8988T (cell line): ENCODE results near the gene MEIS3.

Experiments used
- DNase-seq: peaks from one replicate; pipeline ENCODE4 v3.0.0; 2011

Gene MEIS3

DNA sequence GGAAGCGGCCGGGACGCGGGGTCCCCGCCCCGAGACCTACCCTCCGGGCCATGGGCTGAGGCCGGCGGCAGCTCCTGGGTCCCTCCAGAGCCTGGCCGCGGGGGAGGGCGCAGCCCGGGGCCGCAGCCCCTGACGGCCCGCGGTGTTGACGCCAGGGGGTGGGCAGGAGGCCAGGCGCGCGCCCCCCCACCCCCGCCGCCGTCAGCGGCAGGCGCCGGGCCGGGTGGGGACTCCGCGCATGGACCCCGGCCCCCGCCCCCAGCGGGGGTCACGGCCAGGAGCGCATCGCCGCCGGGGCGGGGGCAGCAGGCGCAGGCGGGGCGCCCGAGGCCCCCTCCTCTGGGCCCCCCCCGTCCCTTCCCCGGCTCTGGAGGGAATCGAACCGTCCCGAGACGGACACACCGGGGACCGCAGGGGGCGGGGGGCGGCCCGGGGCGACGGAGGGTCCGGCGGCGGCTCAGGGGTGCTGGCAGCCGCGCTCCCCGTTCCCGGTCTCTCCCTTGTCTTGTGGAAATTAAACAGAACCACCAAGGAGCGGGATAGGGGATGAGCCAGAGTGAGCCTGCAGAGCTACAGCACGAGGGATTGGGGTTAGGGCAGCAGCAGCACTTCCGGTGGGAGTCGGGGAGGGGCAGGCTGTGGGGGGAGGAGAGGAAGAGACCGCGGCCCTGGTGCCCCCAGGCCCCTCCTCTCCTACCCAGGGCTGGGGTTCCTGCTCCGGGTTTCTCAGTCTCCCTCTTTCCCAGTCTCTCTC lies at the start of gene MEIS3:
Gene MEIS3 (minus strand): TSS at position 498 of the 754 bp plus-strand sequence. CDS start 446 bp downstream, at position 52.
- no peak for DNase-seq

DNA sequence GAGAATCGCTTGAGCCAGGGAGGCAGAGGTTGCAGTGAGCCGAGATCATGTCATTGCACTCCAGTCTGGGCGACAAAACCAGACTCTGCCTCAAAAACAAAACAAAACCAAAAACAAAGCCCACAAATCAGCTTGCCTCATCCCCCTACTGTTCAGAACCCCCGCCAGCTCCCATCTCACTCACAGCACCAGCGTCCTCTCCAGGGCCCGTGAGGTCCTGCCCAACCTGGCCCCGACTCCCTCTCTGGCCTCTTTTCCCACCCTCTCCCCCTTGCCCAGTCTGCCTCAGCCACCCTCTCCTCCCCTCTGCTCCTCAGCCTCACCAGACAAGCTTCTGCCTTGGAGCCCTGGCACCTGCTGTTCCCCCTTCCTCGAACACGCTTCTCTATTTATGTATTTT lies 48.6 kb upstream of the MEIS3 start:
- no peak for DNase-seq

DNA sequence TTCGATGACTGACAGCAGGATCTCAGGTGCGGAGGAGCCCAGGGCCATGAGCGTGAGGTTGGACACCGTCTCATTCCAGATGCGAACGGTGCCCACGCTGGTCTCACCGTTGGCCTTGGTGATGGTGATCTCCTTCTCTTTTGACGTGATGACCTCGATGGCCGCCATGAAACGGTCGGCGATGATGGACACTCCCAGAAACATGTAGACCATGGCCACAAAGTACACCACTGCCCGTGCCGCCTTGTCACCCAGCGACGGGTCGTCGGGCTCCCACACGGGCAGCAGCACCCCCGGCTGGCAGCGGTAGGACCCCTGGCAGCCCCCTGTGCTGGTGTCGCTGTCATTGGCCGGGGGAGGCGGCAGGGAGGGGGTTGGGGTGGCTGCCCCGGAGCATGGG lies 46.6 kb upstream of the MEIS3 start:
- no peak for DNase-seq

DNA sequence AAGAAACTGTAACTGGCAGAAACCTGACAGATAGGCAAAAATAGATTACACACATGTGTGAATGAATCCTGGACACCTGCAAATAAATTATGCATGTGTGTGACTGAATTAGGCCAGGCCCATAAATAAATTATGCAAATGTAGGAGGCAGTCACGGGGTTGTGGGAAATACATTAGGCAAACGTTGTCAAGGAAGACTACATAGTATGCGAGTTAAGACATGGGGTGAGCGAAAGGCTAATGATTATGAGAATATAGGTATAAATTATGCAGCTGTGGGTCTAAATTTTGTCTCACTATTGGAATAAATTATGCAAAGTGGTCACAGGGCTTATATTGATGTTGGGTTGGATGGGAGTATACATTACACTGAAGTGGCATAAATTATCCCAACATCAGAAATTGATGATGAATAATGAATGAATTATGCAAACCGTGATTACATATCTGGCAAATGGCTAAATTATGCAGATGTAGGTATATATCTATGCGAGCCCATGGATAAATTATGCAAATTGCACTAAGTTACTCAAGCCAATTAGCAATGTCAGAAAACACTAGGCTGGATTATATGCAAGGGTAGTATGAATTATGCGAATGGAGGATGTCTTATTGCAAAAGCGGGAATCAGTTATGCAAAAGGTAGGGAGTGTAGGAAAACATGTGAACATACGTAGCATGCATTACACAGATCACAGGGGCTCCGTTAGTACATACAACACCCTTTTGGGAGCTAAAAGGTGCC lies 45.5 kb upstream of the MEIS3 start:
- DNase-seq: no peak

DNA sequence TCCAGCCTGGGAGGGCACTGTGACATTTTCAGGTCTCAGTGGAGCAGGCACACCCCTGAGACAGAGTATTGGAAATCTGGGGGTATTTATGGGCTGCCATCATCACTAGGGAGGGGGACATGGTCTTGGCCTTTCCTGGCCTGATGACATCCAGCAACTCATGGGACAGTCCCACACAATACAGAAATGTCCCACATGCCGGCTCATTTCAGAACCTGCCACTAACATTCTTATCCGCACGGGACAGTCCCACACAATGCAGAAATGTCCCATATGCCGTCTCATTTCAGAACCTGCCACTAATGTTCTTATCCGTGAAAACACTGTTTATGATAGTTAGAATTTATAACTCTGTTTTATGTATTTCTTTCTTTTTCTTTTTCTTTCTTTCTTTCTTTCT lies 42.5 kb upstream of the MEIS3 start:
- DNase-seq: no peak

DNA sequence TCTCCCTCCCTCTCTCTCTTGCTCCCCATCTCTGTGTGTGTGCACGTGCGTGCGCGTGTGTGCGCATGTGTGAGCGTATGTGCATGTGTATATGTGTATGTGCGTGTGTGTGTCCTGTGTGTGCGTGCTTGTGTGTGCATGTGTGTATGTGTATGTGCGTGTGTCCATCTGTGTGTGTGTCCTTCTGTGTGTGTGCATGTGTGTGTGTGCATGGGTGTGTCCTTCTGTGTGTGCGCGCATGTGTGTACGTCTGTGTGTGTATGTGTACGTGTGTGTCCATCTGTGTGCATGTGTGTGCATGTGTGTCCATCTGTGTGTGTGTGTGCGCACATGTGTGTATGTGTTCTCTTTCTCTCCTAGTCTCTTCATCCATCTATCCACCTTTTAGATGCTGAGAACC lies 40.1 kb upstream of the MEIS3 start:
- DNase-seq: no peak

DNA sequence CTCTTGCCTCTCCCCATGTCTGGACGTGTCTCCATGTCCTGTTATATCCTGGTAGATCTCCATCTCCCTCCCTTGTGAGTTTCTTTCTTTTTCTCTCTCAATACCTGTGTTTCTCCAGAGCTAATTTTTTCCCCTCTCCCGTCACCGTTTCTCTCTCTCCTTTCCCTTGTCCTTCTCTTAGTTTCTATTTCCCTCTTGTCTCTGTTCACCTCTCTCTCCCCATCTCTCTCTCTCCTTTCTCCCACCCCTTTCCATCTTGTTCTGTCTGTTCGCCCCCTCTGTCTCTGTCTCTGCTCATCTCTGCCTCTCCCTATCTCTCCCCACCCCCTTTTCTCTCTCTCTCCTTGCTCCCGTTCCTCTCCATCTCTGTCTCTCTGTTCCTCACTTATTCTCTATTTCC lies 39.3 kb upstream of the MEIS3 start:
- DNase-seq: no peak

DNA sequence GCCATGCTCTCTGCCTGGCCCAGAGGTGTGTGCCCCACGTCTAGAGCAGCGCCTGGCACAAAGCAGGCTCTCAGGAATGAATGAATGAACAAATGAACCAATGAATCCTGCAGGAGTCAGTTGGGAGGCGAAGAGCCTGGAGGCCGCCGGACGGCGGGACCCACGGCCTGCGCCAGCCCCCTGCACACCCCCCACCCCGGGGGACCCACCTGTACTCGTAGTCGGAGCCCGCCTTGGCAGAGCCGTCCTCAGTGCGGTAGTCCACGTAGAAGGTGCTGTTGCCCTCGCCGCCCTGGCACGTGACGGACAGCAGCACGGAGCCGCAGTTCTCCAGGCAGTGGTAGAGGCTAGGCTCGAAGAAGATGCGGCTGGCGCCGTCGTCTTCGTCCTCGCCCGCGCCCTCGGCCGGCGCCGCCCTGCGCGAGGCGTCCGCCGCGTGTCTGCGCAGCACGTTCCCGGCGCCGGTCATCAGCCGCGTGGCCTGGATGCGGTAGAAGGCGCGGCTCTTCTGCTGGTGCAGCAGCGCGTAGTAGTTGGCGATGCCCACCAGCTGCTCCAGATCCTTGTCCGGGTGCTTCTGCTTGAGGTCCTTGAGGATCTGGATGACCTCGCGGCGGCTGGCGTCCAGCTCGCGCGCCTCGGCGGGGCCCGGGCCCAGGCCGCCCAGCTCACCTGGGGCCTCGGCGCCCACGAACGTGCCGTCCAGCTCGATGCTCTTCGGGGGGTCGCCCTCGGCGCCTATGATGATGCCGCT lies 37.6 kb upstream of the MEIS3 start:
- DNase-seq: no peak

DNA sequence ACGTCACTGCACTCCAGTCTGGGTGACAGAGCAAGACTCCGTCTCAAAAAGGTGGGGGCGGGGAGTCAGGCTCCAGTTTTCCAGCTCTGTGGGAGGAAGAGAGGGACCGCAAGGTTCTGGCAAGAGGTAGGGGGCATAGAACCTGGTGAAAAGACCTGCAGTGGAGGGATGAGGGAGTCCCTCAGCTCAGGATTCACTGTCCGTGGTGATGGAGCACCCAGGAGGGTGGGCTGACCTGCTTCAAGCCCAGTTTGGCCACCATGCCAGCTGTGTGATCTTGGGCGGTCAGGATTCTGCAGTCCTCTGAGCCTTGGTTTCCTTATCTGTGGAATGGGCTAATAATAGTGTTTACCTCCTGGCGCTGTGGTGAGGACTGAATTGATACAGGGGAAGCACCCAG lies 31.2 kb upstream of the MEIS3 start:
- no peak for DNase-seq

DNA sequence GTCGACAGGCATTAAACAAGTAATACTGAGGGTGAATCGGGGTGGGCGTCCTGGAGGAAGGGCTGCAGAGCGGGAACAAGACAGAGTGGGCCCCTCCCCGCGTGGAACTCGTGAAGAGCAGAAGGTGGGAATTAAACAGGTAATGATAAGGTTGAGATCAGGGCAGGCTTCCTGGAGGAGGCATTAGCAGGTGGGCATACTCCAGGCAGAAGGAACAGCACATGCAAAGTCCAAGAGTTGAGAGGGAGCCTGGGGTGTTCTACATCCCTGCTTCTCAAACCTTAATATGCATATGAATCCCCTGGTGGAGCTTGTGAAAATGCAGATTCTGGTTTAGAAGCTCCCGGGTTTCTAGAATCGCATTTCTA lies 29.0 kb upstream of the MEIS3 start:
- DNase-seq: no peak

DNA sequence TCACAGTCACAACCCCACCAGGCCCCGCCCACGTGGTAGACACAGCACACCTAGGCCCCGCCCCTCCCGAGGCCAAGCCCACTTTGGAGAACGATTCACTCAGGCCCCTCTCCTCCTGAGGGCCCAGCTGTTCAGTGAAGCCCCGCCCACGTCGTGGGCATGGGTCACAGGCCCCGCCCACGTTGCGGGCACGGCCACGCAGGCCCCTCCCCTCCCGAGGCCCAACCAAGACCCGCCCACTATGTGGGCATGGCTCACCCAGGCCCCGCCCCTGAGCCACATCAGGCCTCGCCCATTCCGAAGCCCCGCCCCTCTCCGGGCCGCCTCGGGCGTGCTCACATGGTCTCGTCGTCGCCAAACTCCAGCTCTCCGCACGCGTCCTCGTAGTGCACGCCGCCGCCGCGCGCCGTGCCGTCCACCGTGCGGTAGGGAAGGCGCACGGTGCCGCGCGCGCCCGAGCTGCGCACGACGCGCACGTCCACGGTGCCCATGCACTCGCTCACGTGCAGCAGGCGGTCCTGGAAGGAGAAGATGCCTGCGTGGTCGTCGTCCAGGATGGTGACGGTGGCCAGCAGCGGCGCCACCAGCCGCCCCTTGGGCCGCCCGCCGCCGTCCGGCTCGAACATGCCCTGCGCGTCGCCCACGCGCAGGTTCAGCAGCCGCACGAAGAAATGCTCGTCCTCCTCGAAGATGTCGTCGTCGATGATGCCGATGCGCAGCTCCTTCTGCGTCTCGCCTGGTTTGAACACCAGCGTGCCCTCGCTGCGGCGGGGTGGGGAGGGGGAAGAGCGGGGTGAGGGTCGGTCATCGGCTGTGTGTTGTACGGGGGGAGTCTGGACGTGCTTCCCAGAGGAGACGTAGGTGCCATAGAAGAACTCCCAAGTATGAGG lies 28.4 kb upstream of the MEIS3 start:
- no peak for DNase-seq

DNA sequence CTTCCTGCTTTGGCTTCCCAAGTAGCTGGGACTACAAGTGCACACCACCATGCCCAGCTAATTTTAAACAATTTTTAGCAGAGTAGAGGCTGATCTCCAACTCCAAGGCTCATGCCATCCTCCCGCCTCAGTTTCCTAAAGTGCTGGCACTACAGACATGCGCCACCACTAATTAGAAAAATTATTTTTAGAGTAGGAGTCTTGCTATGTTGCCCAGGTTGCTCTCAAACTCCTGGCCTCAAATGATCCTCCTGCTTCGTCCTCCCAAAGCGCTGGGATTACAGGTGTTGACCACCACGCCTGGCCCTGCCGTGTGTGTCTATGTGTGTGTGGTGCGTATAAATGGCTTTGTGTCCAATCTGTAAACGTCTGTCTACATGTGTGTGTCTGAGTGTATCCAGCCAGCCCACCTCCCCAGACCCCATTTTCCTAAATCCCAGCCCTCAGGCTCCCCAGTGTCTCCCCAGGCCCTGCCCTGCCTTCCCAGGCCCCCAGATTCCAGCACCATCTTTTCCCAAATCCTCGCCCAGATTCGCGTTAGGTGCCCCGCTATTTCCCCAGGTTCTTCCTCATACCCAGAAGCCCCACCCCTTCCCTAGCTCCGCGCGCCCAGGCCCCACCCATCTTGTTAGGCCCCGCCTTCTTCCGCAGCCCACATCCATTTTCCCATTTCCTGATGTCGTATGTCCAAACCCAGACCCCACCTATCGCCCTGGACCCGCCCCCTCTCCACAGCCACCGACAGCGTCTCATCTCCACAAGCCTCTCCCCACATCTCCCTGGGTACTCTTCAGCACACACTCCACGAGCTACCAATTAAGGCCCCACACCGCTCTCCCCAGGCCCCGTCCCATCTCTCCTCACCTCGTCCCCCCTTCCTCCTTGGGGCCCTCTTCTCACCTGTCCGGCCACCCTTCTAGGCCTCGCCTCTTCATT lies 27.5 kb upstream of the MEIS3 start:
- DNase-seq: no peak

DNA sequence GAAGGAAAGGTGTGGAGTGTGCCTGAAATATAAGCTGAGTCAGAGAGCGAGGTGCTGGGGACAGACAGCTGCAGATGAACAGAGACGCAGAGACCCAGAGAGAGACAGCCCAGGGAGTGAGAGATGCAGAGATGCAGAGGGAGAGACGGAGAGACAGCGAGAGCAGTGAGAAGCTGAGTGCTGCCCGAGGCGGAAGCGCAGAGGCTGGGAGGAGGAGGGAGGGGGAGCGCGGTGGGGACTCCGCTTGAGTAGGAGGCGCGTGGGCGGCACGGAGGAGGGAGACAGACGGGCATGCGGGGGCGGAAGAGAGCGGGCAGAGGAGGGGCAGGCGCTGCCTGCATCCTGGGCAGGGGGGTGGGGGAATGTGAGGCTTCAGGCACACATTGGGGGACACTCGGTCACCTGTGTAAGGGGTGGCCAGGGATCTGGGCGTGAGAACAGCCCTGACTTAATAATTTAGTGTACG lies 26.6 kb upstream of the MEIS3 start:
- DNase-seq: no peak

DNA sequence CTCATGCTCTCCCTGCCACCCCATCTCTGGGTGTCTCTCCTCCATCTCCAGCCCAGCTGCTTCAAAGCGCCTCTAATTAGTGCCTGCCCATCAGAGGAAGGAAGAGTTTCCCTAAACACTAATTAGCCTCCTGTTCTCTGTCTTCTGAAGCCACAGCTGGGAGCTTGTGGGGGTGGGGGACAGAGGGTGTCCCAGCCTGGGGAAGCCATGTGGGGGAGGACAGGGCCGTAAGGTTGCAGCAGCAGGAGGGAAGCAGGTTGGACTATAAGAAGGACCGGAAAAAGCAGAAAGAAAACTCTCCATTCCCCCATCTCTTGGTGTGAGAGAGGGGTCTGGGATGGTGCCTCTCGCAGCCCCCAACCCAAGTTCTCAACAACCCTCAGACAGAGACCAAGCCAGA lies 26.2 kb upstream of the MEIS3 start:
- DNase-seq: no peak

DNA sequence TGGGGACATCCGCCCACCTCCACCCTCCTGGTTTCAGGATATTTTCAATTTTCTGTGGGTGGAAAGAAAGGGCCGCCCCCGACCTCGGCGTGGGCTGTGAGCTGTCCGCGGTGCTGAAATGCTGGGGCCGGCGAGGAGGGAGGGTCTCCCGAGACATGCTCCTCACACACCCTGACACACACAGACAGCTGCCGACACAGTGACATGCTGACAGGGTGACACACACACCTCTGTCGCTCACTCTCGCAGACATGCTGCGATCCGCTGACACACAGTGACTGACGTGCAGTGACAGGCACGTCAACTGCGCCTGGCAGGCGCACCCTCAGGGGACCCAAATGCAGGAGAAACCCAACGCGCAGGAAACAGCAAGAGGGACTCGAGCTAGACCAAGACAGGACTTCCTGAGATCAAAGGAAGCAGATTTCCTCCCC lies 25.1 kb upstream of the MEIS3 start:
- no peak for DNase-seq

DNA sequence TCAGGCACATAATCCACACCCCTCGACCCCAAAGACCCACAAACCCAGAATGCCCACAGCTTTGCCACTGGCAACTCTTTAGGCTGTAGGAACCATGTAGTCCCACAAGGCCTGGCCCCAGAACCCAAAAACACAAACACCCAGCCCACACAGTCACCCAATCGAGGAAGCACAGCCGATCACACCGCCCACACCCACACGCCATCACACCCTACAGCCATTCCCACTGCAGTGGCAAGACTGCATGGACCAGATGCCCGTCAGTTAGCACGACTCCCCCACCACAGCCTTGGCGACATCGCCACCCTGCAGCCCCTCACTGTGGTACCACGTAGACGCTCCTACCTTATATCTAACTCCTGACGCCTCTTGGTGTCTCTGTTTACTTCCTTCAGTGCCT lies 24.0 kb upstream of the MEIS3 start:
- no peak for DNase-seq

DNA sequence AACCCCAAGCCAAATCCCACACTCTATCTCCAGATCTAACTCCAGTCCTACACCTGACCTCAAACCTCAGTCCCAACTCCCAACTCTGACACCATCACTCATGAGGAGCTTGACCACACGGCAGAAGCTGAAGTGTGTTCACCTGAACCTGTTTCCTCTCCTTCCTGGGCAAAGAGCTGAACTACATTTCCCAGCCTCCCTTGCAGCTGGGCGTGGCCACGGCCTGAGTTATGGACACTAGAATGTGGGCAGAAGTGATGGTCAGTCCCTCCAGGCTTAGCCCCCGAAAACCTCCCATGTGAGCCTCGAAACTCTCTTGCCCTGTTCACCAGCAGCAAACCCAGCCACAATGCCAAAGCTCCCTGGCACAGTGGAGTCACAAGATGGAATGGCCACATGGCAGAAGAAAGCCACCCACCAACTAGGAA lies 19.5 kb upstream of the MEIS3 start:
- DNase-seq: no peak

DNA sequence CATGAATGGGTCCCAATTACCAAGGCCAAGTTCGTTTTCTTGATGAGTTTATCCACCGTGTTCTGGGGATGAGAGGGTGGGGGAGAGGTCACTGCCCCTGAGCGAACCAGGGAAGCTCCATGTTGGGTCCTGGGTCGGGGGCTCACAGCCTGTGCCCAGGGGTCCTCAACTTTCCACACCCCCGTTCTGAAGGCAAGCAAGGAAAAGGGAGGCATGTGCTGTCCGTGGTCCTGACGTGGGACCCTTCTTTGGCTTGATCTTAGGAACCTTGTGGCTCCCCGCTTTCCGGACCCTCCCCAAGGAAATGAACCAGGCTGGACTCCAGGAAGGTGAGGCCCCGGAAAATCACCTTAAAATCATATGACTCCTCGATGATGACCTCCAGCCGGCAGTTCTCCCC lies 18.2 kb upstream of the MEIS3 start:
- DNase-seq: no peak

DNA sequence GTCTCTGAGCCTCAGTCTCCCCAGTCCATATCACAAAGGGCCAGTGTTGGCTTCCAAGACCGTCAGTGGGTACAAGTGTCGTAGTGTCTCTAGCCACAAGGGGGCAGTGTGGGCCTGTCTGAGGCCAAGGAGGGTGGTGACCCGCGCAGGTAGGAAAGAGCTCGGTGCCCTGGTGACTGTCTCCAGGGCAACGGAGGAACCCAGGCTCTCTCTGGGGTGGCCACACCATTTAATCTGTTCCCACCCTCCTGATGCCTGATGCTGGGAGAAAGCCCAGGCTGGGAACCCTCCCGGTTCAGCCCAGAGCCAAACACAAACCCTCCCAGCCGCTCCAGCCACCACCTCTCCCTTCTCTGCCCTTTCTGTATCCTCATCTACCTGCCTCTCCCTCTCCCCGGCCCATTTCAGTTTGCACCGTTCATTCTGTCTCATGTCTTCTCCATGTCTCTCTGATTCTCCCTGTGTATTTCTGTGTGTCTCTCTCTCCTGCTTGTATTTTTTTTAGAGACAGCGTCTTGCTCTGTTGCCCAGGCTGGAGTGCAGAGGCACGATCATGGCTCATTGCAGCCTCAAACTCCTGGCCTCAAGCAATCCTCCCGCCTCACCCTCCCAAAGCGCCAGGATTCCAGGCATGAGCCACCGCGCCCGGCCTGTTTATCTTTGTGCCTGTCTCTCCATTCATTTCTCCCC lies 17.5 kb upstream of the MEIS3 start:
- peak; percentile 74 for DNase-seq

DNA sequence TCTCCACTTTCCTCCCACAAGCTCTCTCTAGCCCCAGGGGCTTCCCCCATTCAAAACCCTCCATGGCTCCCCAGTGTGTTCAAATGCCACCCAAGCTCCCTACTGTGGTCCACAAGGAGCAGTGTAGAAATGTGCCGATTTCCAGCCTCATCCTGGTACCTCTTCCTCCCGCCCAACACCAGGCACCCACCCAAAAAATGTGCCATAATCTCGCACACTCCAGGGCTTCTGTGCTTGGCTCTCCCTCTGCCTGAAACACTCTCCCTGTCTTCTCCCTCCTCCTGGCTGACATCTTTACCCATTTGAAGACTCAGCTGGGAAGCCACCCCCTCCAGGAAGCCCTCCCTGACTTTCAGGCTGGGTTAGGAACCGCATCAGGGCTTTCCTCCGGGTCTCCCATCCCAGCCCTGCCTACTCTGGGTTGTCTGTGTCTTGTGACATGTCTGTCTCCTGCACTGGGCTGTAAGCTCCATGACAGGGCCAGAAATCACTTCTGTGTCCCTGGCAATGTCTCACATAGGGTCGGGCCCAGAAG lies 16.6 kb upstream of the MEIS3 start:
- no peak for DNase-seq

DNA sequence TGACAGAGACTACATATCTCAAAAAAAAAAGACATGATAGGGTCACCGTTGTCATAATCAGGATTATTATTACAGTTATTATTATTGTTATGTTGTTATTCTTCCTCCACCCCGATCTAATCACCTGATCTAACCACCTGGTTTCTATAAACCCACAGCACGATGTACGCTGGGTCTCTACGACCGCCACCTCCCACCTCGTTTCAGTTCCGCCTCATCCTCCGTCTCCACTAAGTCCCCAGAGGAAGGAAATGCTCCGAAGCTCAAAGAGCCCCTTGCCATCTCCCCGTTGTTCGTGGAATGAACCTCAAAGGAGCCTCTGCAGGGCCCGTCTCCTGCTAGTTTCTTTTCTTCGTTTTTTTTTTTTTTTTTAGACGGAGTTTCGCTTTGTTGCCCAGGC lies 15.9 kb upstream of the MEIS3 start:
- no peak for DNase-seq
